ENCODE measurements around the gene SMIM35. TPM values are rescaled to one million over a fixed set of nuclear protein-coding genes. Genes with fewer than 3 reads are reported as not detected.

Gene SMIM35
- total RNA-seq, 1 donor from 2014 or later = not detected

GRCh38 chr11:118109231-118109630 is 22.5 kb upstream of the SMIM35 start:
- DNase-seq (ENCODE audit: low spot score) = no peak

GRCh38 chr11:118108513-118108912 is 21.8 kb upstream of the SMIM35 start:
- no peak for DNase-seq (ENCODE audit: low spot score)

- DNase-seq (ENCODE audit: low spot score) = no peak
Observed at GRCh38 chr11:118106789-118107335, 20.1 kb upstream of the SMIM35 start.

GRCh38 chr11:118105657-118106305 is 19.0 kb upstream of the SMIM35 start:
- DNase-seq (ENCODE audit: low spot score) = no peak

- no peak for DNase-seq (ENCODE audit: low spot score)
Observed at GRCh38 chr11:118104491-118104890, 17.7 kb upstream of the SMIM35 start.

GRCh38 chr11:118102721-118103261 is 16.0 kb upstream of the SMIM35 start:
- DNase-seq (ENCODE audit: low spot score) = no peak

GRCh38 chr11:118100691-118101232 is 14.0 kb upstream of the SMIM35 start:
- no peak for DNase-seq (ENCODE audit: low spot score)

GRCh38 chr11:118099838-118100556 is 13.2 kb upstream of the SMIM35 start:
- DNase-seq (ENCODE audit: low spot score) = no peak

- no peak for DNase-seq (ENCODE audit: low spot score)
Observed at GRCh38 chr11:118098996-118099837, 12.5 kb upstream of the SMIM35 start.

GRCh38 chr11:118095967-118096367 is 9.2 kb upstream of the SMIM35 start:
- DNase-seq (ENCODE audit: low spot score) = no peak

- DNase-seq (ENCODE audit: low spot score) = no peak
Observed at GRCh38 chr11:118095493-118095892, 8.7 kb upstream of the SMIM35 start.

- no peak for DNase-seq (ENCODE audit: low spot score)
Observed at GRCh38 chr11:118092907-118093571, 6.3 kb upstream of the SMIM35 start.

GRCh38 chr11:118091690-118092089 is 4.9 kb upstream of the SMIM35 start:
- peak; percentile 41 for DNase-seq (ENCODE audit: low spot score)

- no peak for DNase-seq (ENCODE audit: low spot score)
Observed at GRCh38 chr11:118090545-118091162, 3.9 kb upstream of the SMIM35 start.

GRCh38 chr11:118088531-118088930 is 1.8 kb upstream of the SMIM35 start:
- DNase-seq (ENCODE audit: low spot score) = peak; percentile 76

- no peak for DNase-seq (ENCODE audit: low spot score)
Observed at GRCh38 chr11:118087931-118088330, 1.2 kb upstream of the SMIM35 start.

- DNase-seq (ENCODE audit: low spot score) = no peak
Observed at GRCh38 chr11:118084656-118085055, 2.1 kb downstream of the SMIM35 start.

- peak; percentile 27 for DNase-seq (ENCODE audit: low spot score)
Observed at GRCh38 chr11:118084247-118084646, 2.5 kb downstream of the SMIM35 start.

GRCh38 chr11:118082880-118083552 is 3.7 kb downstream of the SMIM35 start:
- DNase-seq (ENCODE audit: low spot score) = no peak

Measured in mucosa of gallbladder (tissue), 1 donor.